NCI-H774 (cell line): ENCODE measurements around the gene ZNF516.
"Not testable (repeated sequence)": the region's sequence is repeated elsewhere in the genome, so short reads cannot be mapped to it uniquely, and the experiment has no call there.

Experiments
- DNase-seq: peaks from one replicate; lab custom pipeline; 2025; lab: John Stamatoyannopoulos, UW

Gene ZNF516

GRCh38 chr18:76495006-76495370 is at the start of gene ZNF516:
ZNF516 (minus strand) TSS chr18:76495242; CDS start chr18:76443054, 52,188 bp downstream.
- peak; percentile 35 for DNase-seq

GRCh38 chr18:76538846-76539245 is 43.8 kb upstream of the ZNF516 start:
- DNase-seq = no peak

- no peak for DNase-seq
These were observed 42.6 kb upstream of the ZNF516 start for GRCh38 chr18:76537621-76538020.

GRCh38 chr18:76536593-76536992 is 41.6 kb upstream of the ZNF516 start:
- not testable (repeated sequence) for DNase-seq

GRCh38 chr18:76532875-76533274 is 37.8 kb upstream of the ZNF516 start:
- DNase-seq = no peak

GRCh38 chr18:76530846-76531245 is 35.8 kb upstream of the ZNF516 start:
- no peak for DNase-seq

- no peak for DNase-seq
These were observed 35.3 kb upstream of the ZNF516 start for GRCh38 chr18:76530391-76530790.

- DNase-seq = no peak
These were observed 34.4 kb upstream of the ZNF516 start for GRCh38 chr18:76529433-76529811.

GRCh38 chr18:76528477-76529432 is 33.7 kb upstream of the ZNF516 start:
- DNase-seq = peak; percentile 30

- DNase-seq = no peak
These were observed 30.9 kb upstream of the ZNF516 start for GRCh38 chr18:76525911-76526310.

- DNase-seq = peak; percentile 85
These were observed 30.1 kb upstream of the ZNF516 start for GRCh38 chr18:76524900-76525698.

- DNase-seq = no peak
These were observed 29.4 kb upstream of the ZNF516 start for GRCh38 chr18:76524477-76524876.

GRCh38 chr18:76522551-76522950 is 27.5 kb upstream of the ZNF516 start:
- DNase-seq = no peak

GRCh38 chr18:76522122-76522503 is 27.1 kb upstream of the ZNF516 start:
- no peak for DNase-seq

- no peak for DNase-seq
These were observed 26.5 kb upstream of the ZNF516 start for GRCh38 chr18:76521417-76522121.

- no peak for DNase-seq
These were observed 24.0 kb upstream of the ZNF516 start for GRCh38 chr18:76518860-76519538.

GRCh38 chr18:76518123-76518859 is 23.2 kb upstream of the ZNF516 start:
- DNase-seq = no peak

GRCh38 chr18:76515576-76515975 is 20.5 kb upstream of the ZNF516 start:
- DNase-seq = no peak

- no peak for DNase-seq
These were observed 19.5 kb upstream of the ZNF516 start for GRCh38 chr18:76514573-76514972.

GRCh38 chr18:76507830-76508385 is 12.9 kb upstream of the ZNF516 start:
- no peak for DNase-seq
